Adrenal gland (tissue), 5 donors: Measurements from ENCODE around the gene GGN.

Experiments used
- POLR2A ChIP-seq, 2 donors: fragments of 450-650 bp; IDR thresholded peaks; one replicate each; pipeline ENCODE4 v1.6.1; 2017; ENCODE audit warnings: antibody characterized with exemption in 2 of 2, mild to moderate bottlenecking in 2 of 2, moderate library complexity in 1 of 2
- TF ChIP-seq, protein P1 (sequence below), 6 experiments: fragments of 450-650 bp in 4 of 6; fragments of 200-600 bp in 2 of 6; sonication (generic) in 1 of 6; IDR thresholded peaks; 1 replicate in 5 of 6; 2 replicates in 1 of 6; pipeline versions ENCODE4 v1.5.1 to v1.8.0; 2016 to 2021; ENCODE audit warnings: antibody characterized with exemption in 6 of 6, mild to moderate bottlenecking in 2 of 6, moderate library complexity in 1 of 6
- donor health status: DM: no; HTN: no; CAD: no.

DNA sequence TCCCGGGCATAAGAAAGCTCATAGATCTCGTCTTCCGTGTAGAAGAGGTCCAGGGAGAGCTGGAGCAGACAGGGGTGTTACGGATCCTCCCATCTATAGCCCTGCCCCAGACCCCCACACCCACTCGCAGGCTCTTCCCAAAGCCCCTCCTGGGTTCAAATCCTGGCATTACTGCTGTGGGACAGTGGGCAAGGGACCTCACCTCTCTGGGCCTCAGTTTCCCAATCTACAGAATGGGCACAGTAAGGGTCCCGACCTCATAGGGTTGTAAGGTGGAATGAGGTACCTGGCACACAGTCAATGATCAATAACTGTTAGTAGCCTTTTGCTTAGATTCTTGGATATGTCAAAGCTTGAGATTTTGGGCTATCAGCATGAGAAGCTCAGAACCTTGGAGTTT, 25.6 kb upstream of the GGN start:
- TF ChIP-seq, protein P1, sequence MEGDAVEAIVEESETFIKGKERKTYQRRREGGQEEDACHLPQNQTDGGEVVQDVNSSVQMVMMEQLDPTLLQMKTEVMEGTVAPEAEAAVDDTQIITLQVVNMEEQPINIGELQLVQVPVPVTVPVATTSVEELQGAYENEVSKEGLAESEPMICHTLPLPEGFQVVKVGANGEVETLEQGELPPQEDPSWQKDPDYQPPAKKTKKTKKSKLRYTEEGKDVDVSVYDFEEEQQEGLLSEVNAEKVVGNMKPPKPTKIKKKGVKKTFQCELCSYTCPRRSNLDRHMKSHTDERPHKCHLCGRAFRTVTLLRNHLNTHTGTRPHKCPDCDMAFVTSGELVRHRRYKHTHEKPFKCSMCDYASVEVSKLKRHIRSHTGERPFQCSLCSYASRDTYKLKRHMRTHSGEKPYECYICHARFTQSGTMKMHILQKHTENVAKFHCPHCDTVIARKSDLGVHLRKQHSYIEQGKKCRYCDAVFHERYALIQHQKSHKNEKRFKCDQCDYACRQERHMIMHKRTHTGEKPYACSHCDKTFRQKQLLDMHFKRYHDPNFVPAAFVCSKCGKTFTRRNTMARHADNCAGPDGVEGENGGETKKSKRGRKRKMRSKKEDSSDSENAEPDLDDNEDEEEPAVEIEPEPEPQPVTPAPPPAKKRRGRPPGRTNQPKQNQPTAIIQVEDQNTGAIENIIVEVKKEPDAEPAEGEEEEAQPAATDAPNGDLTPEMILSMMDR (IDR thresholded peaks at IDR 0.05), result no peak
- TF ChIP-seq POLR2A (IDR thresholded peaks at IDR 0.05), result no peak
